ENCODE results near the gene CDC42BPB. TPM values are rescaled to one million over a fixed set of nuclear protein-coding genes. Genes with fewer than 3 reads are reported as not detected.
A peak's percentile ranks its signal among the peaks of the same experiment; 100 is the strongest.

Gene CDC42BPB
- total and polyA plus RNA-seq, 2 donors (not counting 1 experiment from before 2014, with no cell fraction given): 44.8 to 98.3 TPM

- no peak overlapping the region for H2AFZ ChIP-seq (ENCODE audit: low read length)
- H3K27me3 ChIP-seq (ENCODE audit: control insufficient read depth, insufficient read depth, low read length): no peaks in the 10 kb centered on the region
- TF ChIP-seq CTCF (conservative IDR thresholded peaks at IDR 0.05 in 1 of 2, IDR thresholded peaks at IDR 0.05 in 1 of 2; ENCODE audit: low read depth in 1 of 2, low read length in 2 of 2): no peak
- no peaks in the 10 kb centered on the region for H3K79me2 ChIP-seq (ENCODE audit: control insufficient read depth, insufficient read depth, low read length)
- no peak overlapping the region for H3K4me2 ChIP-seq (ENCODE audit: extremely low read depth, insufficient read depth, low read length)
- H3K36me3 ChIP-seq (ENCODE audit: control insufficient read depth, insufficient read depth, low read length): peaks cover 52% of the 10 kb centered on the region
- peak in 1 of 2 donors; percentile 64 for DNase-seq (ENCODE audit: low read depth in 2 of 2)
- H3K4me3 ChIP-seq (replicated peaks in 1 of 4; ENCODE audit: control extremely low read depth in 1 of 4, insufficient read depth in 1 of 4, low read depth in 3 of 4, low read length in 4 of 4): no peak overlapping the region
- H3K4me1 ChIP-seq (ENCODE audit: control insufficient read depth, extremely low read depth, insufficient read depth, low read length): no peaks in the 10 kb centered on the region
- H3K27ac ChIP-seq (ENCODE audit: insufficient read depth, low read length): no peak overlapping the region
- H3K9ac ChIP-seq (ENCODE audit: insufficient read depth, low read length): no peak overlapping the region
- no peaks in the 10 kb centered on the region for H4K20me1 ChIP-seq (ENCODE audit: control insufficient read depth, extremely low read depth, insufficient read depth, low read length)
- H3K9me3 ChIP-seq (ENCODE audit: control insufficient read depth, insufficient read depth, low read depth, low read length): no peaks in the 10 kb centered on the region
These were observed 111.8 kb downstream of the CDC42BPB start for GRCh38 chr14:102945346-102946130.

GRCh38 chr14:102944448-102945330 lies 112.7 kb downstream of the CDC42BPB start:
- TF ChIP-seq EZH2 (IDR thresholded peaks at IDR 0.05; ENCODE audit: low read length, missing control alignments) (no peak), CTCF (conservative IDR thresholded peaks at IDR 0.05 in 1 of 2, IDR thresholded peaks at IDR 0.05 in 1 of 2; ENCODE audit: low read depth in 1 of 2, low read length in 2 of 2) (no peak)
- H3K9me3 ChIP-seq (ENCODE audit: control insufficient read depth, insufficient read depth, low read depth, low read length): no peaks in the 10 kb centered on the region
- peaks cover 50% of the 10 kb centered on the region for H3K36me3 ChIP-seq (ENCODE audit: control insufficient read depth, insufficient read depth, low read length)
- no peak for DNase-seq (ENCODE audit: low read depth in 2 of 2)
- H2AFZ ChIP-seq (ENCODE audit: low read length): no peak overlapping the region
- H3K27ac ChIP-seq (ENCODE audit: insufficient read depth, low read length): no peak overlapping the region
- H3K4me2 ChIP-seq (ENCODE audit: extremely low read depth, insufficient read depth, low read length): no peak overlapping the region
- no peaks in the 10 kb centered on the region for H3K79me2 ChIP-seq (ENCODE audit: control insufficient read depth, insufficient read depth, low read length)
- no peak overlapping the region for H3K4me3 ChIP-seq (replicated peaks in 1 of 4; ENCODE audit: control extremely low read depth in 1 of 4, insufficient read depth in 1 of 4, low read depth in 3 of 4, low read length in 4 of 4)
- no peak overlapping the region for H3K9ac ChIP-seq (ENCODE audit: insufficient read depth, low read length)
- H4K20me1 ChIP-seq (ENCODE audit: control insufficient read depth, extremely low read depth, insufficient read depth, low read length): no peaks in the 10 kb centered on the region
- H3K27me3 ChIP-seq (ENCODE audit: control insufficient read depth, insufficient read depth, low read length): no peaks in the 10 kb centered on the region
- H3K4me1 ChIP-seq (ENCODE audit: control insufficient read depth, extremely low read depth, insufficient read depth, low read length): no peaks in the 10 kb centered on the region

- Histone ChIP-seq H3K9ac (ENCODE audit: insufficient read depth, low read length) (no peak overlapping the region), H3K27ac (ENCODE audit: insufficient read depth, low read length) (no peak overlapping the region), H3K4me3 (replicated peaks in 1 of 4; ENCODE audit: control extremely low read depth in 1 of 4, insufficient read depth in 1 of 4, low read depth in 3 of 4, low read length in 4 of 4) (no peak overlapping the region), H3K36me3 (ENCODE audit: control insufficient read depth, insufficient read depth, low read length) (peaks cover 48% of the 10 kb centered on the region), H3K4me2 (ENCODE audit: extremely low read depth, insufficient read depth, low read length) (no peak overlapping the region), H3K79me2 (ENCODE audit: control insufficient read depth, insufficient read depth, low read length) (no peaks in the 10 kb centered on the region), H3K9me3 (ENCODE audit: control insufficient read depth, insufficient read depth, low read depth, low read length) (no peaks in the 10 kb centered on the region), H3K4me1 (ENCODE audit: control insufficient read depth, extremely low read depth, insufficient read depth, low read length) (no peaks in the 10 kb centered on the region), H4K20me1 (ENCODE audit: control insufficient read depth, extremely low read depth, insufficient read depth, low read length) (no peaks in the 10 kb centered on the region), H2AFZ (ENCODE audit: low read length) (no peak overlapping the region), H3K27me3 (ENCODE audit: control insufficient read depth, insufficient read depth, low read length) (no peaks in the 10 kb centered on the region)
- DNase-seq (ENCODE audit: low read depth in 2 of 2): no peak
- no peak for TF ChIP-seq EZH2 (IDR thresholded peaks at IDR 0.05; ENCODE audit: low read length, missing control alignments)
- TF ChIP-seq CTCF (conservative IDR thresholded peaks at IDR 0.05 in 1 of 2, IDR thresholded peaks at IDR 0.05 in 1 of 2; ENCODE audit: low read depth in 1 of 2, low read length in 2 of 2): no peak
These were observed 113.4 kb downstream of the CDC42BPB start for GRCh38 chr14:102943979-102944378.

All from fibroblast of lung (primary cell).